Glutamatergic neuron (in vitro differentiated cells): Measurements from ENCODE around the gene TMPRSS6. TPM values are rescaled to one million over a fixed set of nuclear protein-coding genes. Genes with fewer than 3 reads are reported as not detected.
"Not testable (repeated sequence)": the region's sequence is repeated elsewhere in the genome, so short reads cannot be mapped to it uniquely, and the experiment has no call there.

Experiments
- DNase-seq: peaks from one replicate; pipeline ENCODE4 v3.0.0; 2022
- H3K27ac Mint-ChIP-seq: one replicate; pipeline ENCODE4 v1.8.0; 2020; ENCODE audit warnings: mild to moderate bottlenecking, mixed read lengths, inconsistent platforms; ENCODE audit not compliant: unreplicated experiment
- H3K27me3 Mint-ChIP-seq: one replicate; pipeline ENCODE4 v1.8.0; 2020; ENCODE audit warnings: mild to moderate bottlenecking, moderate library complexity, mixed read lengths, inconsistent platforms; ENCODE audit not compliant: unreplicated experiment
- H3K36me3 Mint-ChIP-seq: one replicate; pipeline ENCODE4 v1.8.0; 2020; ENCODE audit warnings: mild to moderate bottlenecking, mixed read lengths, inconsistent platforms; ENCODE audit not compliant: unreplicated experiment
- H3K4me1 Mint-ChIP-seq: one replicate; pipeline ENCODE4 v1.8.0; 2020; ENCODE audit warnings: mild to moderate bottlenecking, low read depth, mixed read lengths, inconsistent platforms; ENCODE audit not compliant: unreplicated experiment
- H3K4me3 Mint-ChIP-seq: one replicate; pipeline ENCODE4 v1.8.0; 2020; ENCODE audit warnings: mild to moderate bottlenecking, mixed read lengths, inconsistent platforms; ENCODE audit not compliant: unreplicated experiment
- H3K9me3 Mint-ChIP-seq: one replicate; pipeline ENCODE4 v1.8.0; 2020; ENCODE audit warnings: mild to moderate bottlenecking, moderate library complexity, mixed read lengths, inconsistent platforms; ENCODE audit not compliant: unreplicated experiment
- total RNA-seq: library from RNA; stranded (reverse); fragmentation: NEBNext Ultra II Directional; extraction: Animal tissue kit (Norgen Biotek cat#: 25700); gene quantifications from one replicate; pipeline ENCODE4 v1.2.1, GENCODE V29; 2021; ENCODE audit not compliant: unreplicated experiment
- TF ChIP-seq, protein P1 (sequence below): fragments of 200-600 bp; sonication (generic); IDR thresholded peaks from one replicate; pipeline ENCODE4 v1.5.0; 2021; ENCODE audit not compliant: partially characterized antibody, unreplicated experiment

TMPRSS6 gene
- total RNA-seq, 1 donor from 2014 or later = 0.12 TPM

DNA sequence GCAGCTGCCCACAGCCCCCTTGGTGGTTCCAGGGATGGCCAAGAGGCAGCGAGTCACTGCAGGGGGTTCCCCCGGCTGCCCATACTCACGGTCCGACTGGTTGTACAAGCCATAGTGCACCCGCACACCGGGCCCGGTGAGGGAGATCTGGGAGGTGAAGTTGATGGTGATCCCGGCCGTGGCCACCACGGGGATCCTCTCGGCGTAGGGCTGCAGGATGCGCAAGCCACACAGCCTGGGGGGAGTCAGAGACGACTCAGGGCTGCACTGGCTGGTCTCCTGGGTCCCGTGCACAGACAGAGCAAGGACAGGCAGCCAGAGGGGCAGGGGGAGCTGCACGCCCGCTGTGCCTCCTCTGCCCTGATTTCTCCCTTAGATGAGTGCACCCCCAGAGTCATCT is 34.5 kb downstream of the TMPRSS6 start:
- H3K4me3 Mint-ChIP-seq = no peak overlapping the region
- peaks cover 3% of the 10 kb centered on the region for H3K27me3 Mint-ChIP-seq
- TF ChIP-seq, protein P1, sequence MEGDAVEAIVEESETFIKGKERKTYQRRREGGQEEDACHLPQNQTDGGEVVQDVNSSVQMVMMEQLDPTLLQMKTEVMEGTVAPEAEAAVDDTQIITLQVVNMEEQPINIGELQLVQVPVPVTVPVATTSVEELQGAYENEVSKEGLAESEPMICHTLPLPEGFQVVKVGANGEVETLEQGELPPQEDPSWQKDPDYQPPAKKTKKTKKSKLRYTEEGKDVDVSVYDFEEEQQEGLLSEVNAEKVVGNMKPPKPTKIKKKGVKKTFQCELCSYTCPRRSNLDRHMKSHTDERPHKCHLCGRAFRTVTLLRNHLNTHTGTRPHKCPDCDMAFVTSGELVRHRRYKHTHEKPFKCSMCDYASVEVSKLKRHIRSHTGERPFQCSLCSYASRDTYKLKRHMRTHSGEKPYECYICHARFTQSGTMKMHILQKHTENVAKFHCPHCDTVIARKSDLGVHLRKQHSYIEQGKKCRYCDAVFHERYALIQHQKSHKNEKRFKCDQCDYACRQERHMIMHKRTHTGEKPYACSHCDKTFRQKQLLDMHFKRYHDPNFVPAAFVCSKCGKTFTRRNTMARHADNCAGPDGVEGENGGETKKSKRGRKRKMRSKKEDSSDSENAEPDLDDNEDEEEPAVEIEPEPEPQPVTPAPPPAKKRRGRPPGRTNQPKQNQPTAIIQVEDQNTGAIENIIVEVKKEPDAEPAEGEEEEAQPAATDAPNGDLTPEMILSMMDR = no peak
- no peak for DNase-seq
- H3K9me3 Mint-ChIP-seq = peaks cover under 1% of the 10 kb centered on the region
- peaks cover 5% of the 10 kb centered on the region for H3K4me1 Mint-ChIP-seq
- H3K36me3 Mint-ChIP-seq = no peaks in the 10 kb centered on the region
- no peak overlapping the region for H3K27ac Mint-ChIP-seq

DNA sequence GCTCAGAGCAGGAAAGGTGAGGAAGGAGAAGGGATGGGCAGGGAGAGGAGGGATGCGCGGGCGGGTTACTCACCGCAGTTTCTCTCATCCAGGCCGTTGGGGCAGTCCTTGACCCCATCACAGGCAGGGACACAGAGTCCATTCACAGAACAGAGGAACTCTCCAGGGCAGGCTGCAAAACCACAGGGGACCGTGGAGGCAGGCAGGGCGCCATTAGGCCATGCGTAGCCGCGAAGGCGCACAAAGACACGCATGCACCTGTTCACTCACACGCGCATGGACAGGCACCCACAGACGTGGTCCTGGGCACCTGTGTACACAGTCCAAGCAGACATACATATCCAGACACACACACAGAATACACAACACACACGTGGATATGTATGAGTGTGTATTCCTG is 35.0 kb downstream of the TMPRSS6 start:
- TF ChIP-seq, protein P1 = no peak
- Mint-ChIP-seq H3K9me3 (peaks cover 3% of the 10 kb centered on the region), H3K27me3 (peaks cover 6% of the 10 kb centered on the region), H3K4me3 (no peak overlapping the region), H3K27ac (no peak overlapping the region), H3K4me1 (peaks cover 5% of the 10 kb centered on the region), H3K36me3 (no peaks in the 10 kb centered on the region)
- no peak for DNase-seq

- peaks cover 6% of the 10 kb centered on the region for H3K27me3 Mint-ChIP-seq
- H3K4me1 Mint-ChIP-seq = peaks cover 5% of the 10 kb centered on the region
- TF ChIP-seq, protein P1 = no peak
- H3K36me3 Mint-ChIP-seq = no peaks in the 10 kb centered on the region
- no peak for DNase-seq
- H3K9me3 Mint-ChIP-seq = peaks cover 4% of the 10 kb centered on the region
- no peak overlapping the region for H3K4me3 Mint-ChIP-seq
- H3K27ac Mint-ChIP-seq = no peak overlapping the region
Measured at GRCh38 chr22:37072673-37073072, 36.8 kb downstream of the TMPRSS6 start.

DNA sequence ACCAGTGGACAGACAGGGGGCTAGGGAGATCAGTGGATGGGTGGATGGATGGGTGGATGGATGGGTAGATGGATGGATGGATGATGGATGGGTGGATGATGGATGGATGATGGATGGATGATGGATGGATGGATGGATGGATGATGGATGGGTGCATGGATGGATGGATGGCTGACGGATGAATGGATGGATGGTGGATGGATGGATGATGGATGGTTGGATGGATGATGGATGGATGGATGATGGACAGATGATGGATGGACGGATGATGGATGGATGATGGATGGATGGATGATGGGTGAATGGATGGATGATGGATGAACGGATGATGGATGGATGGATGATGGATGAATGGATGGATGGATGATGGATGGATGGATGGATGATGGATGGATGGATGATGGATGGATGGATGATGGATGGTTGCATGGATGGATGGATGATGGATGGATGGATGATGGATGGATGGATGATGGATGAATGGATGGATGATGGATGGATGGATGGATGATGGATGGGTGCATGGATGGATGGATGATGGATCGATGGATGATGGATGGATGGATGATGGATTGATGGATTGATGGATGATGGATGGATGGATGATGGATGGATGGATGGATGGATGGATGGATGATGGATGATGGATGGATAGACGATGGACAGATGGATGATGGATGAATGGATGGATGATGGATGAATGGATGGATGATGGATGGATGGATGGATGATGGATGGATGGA is 37.5 kb downstream of the TMPRSS6 start:
- H3K27me3 Mint-ChIP-seq, DNase-seq, H3K4me1 Mint-ChIP-seq, H3K27ac Mint-ChIP-seq, H3K9me3 Mint-ChIP-seq, H3K36me3 Mint-ChIP-seq, H3K4me3 Mint-ChIP-seq: not testable (repeated sequence)

- DNase-seq = no peak
- Mint-ChIP-seq H3K27me3 (peaks cover 8% of the 10 kb centered on the region), H3K4me3 (no peak overlapping the region), H3K4me1 (peaks cover 5% of the 10 kb centered on the region), H3K36me3 (no peaks in the 10 kb centered on the region), H3K27ac (no peak overlapping the region), H3K9me3 (peaks cover 4% of the 10 kb centered on the region)
- TF ChIP-seq, protein P1 = no peak
Measured at GRCh38 chr22:37070744-37071143, 38.8 kb downstream of the TMPRSS6 start.
